ENCODE data around the gene MOB3A.

MOB3A gene

DNA sequence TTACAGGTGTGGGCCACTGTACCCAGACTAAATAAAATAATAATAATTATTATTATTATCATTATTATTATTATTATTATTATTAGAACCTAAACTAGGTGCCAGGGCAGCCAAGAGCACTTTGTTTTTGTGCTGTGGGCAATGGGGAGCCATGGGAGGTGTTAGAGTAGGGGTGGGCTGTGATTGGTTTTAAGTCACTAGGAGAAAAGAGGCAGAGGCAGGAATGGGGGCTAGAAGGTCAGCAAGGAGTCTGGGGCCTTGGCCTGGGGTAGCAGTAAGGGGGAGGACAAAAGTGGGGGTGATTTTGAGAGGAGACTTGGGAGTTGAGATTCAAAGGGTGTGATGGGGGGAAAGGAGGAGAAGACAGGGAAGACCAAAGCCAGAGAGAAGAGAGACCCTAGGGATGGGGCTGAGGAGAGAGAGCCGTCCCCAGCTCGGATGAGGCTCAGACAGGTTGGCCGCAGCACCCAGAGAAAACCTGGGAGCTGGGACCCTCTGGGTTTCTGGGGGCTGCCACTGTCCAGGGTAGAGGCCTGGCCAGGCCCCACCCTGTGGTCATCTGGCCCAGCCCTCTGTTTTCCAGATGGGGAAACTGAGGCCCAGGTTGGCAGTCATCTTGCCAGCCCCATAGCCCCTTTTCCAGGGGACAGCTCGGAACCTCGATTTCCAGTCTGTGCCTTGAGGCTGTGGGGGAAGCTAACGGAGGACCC lies 62.9 kb downstream of the MOB3A start:
- no peak overlapping the region for H3K4me3 ChIP-seq (ENCODE audit: low read depth, low read length)
- no peak for DNase-seq
- TF ChIP-seq, protein P1, sequence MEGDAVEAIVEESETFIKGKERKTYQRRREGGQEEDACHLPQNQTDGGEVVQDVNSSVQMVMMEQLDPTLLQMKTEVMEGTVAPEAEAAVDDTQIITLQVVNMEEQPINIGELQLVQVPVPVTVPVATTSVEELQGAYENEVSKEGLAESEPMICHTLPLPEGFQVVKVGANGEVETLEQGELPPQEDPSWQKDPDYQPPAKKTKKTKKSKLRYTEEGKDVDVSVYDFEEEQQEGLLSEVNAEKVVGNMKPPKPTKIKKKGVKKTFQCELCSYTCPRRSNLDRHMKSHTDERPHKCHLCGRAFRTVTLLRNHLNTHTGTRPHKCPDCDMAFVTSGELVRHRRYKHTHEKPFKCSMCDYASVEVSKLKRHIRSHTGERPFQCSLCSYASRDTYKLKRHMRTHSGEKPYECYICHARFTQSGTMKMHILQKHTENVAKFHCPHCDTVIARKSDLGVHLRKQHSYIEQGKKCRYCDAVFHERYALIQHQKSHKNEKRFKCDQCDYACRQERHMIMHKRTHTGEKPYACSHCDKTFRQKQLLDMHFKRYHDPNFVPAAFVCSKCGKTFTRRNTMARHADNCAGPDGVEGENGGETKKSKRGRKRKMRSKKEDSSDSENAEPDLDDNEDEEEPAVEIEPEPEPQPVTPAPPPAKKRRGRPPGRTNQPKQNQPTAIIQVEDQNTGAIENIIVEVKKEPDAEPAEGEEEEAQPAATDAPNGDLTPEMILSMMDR (IDR thresholded peaks at IDR 0.05; ENCODE audit: low read depth, low read length) = no peak
- H3K27me3 ChIP-seq (ENCODE audit: insufficient read depth, low read depth, severe bottlenecking) = no peaks in the 10 kb centered on the region
- no peak overlapping the region for H3K27ac ChIP-seq
- peaks cover 2% of the 10 kb centered on the region for H3K36me3 ChIP-seq
- peaks cover 7% of the 10 kb centered on the region for H3K9me3 ChIP-seq (ENCODE audit: severe bottlenecking)

DNA sequence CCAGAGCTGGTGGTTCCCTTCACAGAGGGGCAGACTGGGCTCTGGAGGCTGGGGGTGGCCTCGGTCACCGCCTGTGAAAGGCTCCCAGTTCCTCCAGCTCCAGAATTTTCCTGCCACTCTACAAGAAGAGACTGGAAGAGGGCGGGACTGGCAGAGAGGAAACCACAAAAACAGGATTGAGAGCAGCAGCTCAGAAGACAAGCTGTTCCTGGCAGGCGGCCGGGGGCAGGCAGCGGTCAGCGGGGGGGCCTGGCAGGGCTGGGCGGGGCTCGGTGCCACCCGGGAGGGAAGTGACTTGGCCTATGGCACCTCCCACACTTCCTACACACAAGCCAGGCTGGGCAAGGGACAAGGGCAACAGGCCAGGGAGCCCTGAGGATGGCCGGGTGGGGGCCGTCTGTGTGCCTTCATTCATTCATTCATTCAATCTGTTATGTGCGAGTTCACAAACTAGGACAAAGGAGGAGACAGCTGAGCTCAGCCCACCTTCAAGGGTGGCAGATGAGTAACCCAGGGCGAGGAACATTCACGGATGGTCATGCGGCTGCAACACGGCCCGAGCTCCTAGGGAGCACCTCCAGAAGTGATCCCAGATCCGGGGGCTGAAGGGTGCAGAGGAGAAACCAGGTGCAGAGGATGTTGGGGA lies 63.7 kb downstream of the MOB3A start:
- TF ChIP-seq, protein P1 (IDR thresholded peaks at IDR 0.05; ENCODE audit: low read depth, low read length) = no peak
- H3K4me3 ChIP-seq (ENCODE audit: low read depth, low read length) = no peak overlapping the region
- peaks cover 7% of the 10 kb centered on the region for H3K9me3 ChIP-seq (ENCODE audit: severe bottlenecking)
- H3K27me3 ChIP-seq (ENCODE audit: insufficient read depth, low read depth, severe bottlenecking) = no peaks in the 10 kb centered on the region
- H3K27ac ChIP-seq = no peak overlapping the region
- DNase-seq = no peak
- no peaks in the 10 kb centered on the region for H3K36me3 ChIP-seq

DNA sequence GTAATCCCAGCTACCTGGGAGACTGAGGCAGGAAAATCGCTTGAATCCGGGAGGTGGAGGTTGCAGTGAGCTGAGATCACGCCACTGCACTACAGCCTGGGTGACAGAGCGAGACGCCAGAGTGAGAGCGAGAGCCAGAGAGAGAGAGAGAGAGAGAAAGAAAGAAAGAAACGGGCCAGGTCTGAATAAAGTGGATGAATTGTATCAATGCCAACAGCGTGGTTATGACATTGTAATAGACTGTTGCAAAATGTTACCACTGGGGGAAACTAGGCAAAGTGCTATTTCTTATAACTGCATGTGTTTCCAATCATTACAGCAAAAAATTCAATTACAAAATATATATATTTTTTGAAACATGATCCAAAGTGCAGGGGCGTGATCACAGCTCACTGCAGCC lies 68.8 kb downstream of the MOB3A start:
- peaks cover 7% of the 10 kb centered on the region for H3K9me3 ChIP-seq (ENCODE audit: severe bottlenecking)
- DNase-seq = no peak
- no peak overlapping the region for H3K4me3 ChIP-seq (ENCODE audit: low read depth, low read length)
- TF ChIP-seq, protein P1 (IDR thresholded peaks at IDR 0.05; ENCODE audit: low read depth, low read length) = no peak
- H3K27ac ChIP-seq = no peak overlapping the region
- H3K27me3 ChIP-seq (ENCODE audit: insufficient read depth, low read depth, severe bottlenecking) = no peaks in the 10 kb centered on the region
- H3K36me3 ChIP-seq = no peaks in the 10 kb centered on the region

DNA sequence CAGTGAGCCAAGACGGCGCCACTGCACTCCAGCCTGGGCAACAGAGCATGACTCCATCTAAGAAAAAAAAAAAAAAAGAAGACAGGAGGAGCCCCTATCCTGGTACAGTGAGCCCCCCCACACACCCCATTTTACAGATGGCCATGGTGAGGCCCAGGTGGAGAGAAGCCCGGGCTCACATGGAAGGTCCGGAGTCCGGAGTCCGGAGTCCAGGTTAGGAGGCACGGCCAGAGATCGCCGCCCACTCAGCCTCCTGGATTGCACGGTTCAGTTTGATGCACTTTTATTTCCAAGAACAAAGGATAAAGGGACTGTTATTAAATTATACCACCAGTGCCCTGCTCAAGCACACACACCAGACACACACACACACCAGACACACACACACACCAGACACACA lies 69.4 kb downstream of the MOB3A start:
- Histone ChIP-seq H3K27me3 (ENCODE audit: insufficient read depth, low read depth, severe bottlenecking) (no peaks in the 10 kb centered on the region), H3K4me3 (ENCODE audit: low read depth, low read length) (no peak overlapping the region), H3K36me3 (no peaks in the 10 kb centered on the region), H3K27ac (no peak overlapping the region), H3K9me3 (ENCODE audit: severe bottlenecking) (peaks cover 7% of the 10 kb centered on the region)
- TF ChIP-seq, protein P1 (IDR thresholded peaks at IDR 0.05; ENCODE audit: low read depth, low read length) = no peak
- no peak for DNase-seq

DNA sequence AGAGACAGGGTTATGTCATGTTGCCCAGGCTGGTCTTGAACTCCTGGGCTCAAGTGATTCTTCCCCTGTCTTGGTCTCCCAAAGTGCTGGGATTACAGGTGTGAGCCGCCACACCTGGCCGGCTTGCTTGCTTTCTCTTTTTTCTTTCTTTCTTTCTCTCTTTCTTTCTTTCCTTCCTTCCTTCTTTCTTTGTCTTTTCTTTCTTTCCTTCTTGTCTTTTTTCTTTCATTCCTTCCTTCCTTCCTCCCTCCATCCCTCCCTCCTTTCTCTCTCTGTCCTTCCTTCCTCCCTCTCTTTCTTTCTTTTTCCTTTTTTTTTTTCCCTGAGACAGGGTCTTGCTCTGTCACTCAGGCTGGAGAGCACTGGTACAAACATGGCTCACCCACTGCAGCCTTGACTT lies 73.8 kb downstream of the MOB3A start:
- peaks cover 7% of the 10 kb centered on the region for H3K9me3 ChIP-seq (ENCODE audit: severe bottlenecking)
- no peak for DNase-seq
- no peak overlapping the region for H3K27ac ChIP-seq
- H3K27me3 ChIP-seq (ENCODE audit: insufficient read depth, low read depth, severe bottlenecking) = no peaks in the 10 kb centered on the region
- no peaks in the 10 kb centered on the region for H3K36me3 ChIP-seq
- TF ChIP-seq, protein P1 (IDR thresholded peaks at IDR 0.05; ENCODE audit: low read depth, low read length) = no peak
- H3K4me3 ChIP-seq (ENCODE audit: low read depth, low read length) = no peak overlapping the region

Measured in WERI-Rb-1 (cell line).